NCI-H2227 treated with DMSO at 0.1 percent for 48 hours (cell line): ENCODE data around the gene ARHGAP22.

Experiments used
- DNase-seq: peaks from one replicate; lab custom pipeline; 2025; lab: John Stamatoyannopoulos, UW

The ARHGAP22 gene

GRCh38 chr10:48533540-48533939, 71.3 kb downstream of the ARHGAP22 start:
- DNase-seq = no peak

GRCh38 chr10:48531486-48531885, 73.4 kb downstream of the ARHGAP22 start:
- no peak for DNase-seq

GRCh38 chr10:48529331-48529730, 75.5 kb downstream of the ARHGAP22 start:
- DNase-seq = no peak

- no peak for DNase-seq
Observed at GRCh38 chr10:48527756-48528155, 77.1 kb downstream of the ARHGAP22 start.

GRCh38 chr10:48526846-48527505, 77.9 kb downstream of the ARHGAP22 start:
- DNase-seq = no peak

GRCh38 chr10:48526011-48526821, 78.7 kb downstream of the ARHGAP22 start:
- no peak for DNase-seq

GRCh38 chr10:48525113-48525512, 79.8 kb downstream of the ARHGAP22 start:
- no peak for DNase-seq

GRCh38 chr10:48523820-48524758, 80.8 kb downstream of the ARHGAP22 start:
- no peak for DNase-seq

- DNase-seq = no peak
Observed at GRCh38 chr10:48523212-48523819, 81.6 kb downstream of the ARHGAP22 start.

GRCh38 chr10:48522011-48522765, 82.7 kb downstream of the ARHGAP22 start:
- DNase-seq = no peak

GRCh38 chr10:48520594-48520993, 84.3 kb downstream of the ARHGAP22 start:
- DNase-seq = no peak

GRCh38 chr10:48520184-48520506, 84.7 kb downstream of the ARHGAP22 start:
- DNase-seq = no peak

- no peak for DNase-seq
Observed at GRCh38 chr10:48519481-48520183, 85.2 kb downstream of the ARHGAP22 start.

GRCh38 chr10:48518986-48519385, 85.9 kb downstream of the ARHGAP22 start:
- DNase-seq = no peak

GRCh38 chr10:48517911-48518811, 86.7 kb downstream of the ARHGAP22 start:
- DNase-seq = no peak

GRCh38 chr10:48517482-48517881, 87.4 kb downstream of the ARHGAP22 start:
- no peak for DNase-seq

- no peak for DNase-seq
Observed at GRCh38 chr10:48516911-48517310, 88.0 kb downstream of the ARHGAP22 start.

- no peak for DNase-seq
Observed at GRCh38 chr10:48514916-48515315, 90.0 kb downstream of the ARHGAP22 start.

GRCh38 chr10:48514255-48514654, 90.6 kb downstream of the ARHGAP22 start:
- DNase-seq = no peak

- no peak for DNase-seq
Observed at GRCh38 chr10:48512861-48513260, 92.0 kb downstream of the ARHGAP22 start.
